ENCODE results near the gene ASB8.
A peak's percentile ranks its signal among the peaks of the same experiment; 100 is the strongest.

ASB8 gene, protein sequence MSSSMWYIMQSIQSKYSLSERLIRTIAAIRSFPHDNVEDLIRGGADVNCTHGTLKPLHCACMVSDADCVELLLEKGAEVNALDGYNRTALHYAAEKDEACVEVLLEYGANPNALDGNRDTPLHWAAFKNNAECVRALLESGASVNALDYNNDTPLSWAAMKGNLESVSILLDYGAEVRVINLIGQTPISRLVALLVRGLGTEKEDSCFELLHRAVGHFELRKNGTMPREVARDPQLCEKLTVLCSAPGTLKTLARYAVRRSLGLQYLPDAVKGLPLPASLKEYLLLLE

DNA sequence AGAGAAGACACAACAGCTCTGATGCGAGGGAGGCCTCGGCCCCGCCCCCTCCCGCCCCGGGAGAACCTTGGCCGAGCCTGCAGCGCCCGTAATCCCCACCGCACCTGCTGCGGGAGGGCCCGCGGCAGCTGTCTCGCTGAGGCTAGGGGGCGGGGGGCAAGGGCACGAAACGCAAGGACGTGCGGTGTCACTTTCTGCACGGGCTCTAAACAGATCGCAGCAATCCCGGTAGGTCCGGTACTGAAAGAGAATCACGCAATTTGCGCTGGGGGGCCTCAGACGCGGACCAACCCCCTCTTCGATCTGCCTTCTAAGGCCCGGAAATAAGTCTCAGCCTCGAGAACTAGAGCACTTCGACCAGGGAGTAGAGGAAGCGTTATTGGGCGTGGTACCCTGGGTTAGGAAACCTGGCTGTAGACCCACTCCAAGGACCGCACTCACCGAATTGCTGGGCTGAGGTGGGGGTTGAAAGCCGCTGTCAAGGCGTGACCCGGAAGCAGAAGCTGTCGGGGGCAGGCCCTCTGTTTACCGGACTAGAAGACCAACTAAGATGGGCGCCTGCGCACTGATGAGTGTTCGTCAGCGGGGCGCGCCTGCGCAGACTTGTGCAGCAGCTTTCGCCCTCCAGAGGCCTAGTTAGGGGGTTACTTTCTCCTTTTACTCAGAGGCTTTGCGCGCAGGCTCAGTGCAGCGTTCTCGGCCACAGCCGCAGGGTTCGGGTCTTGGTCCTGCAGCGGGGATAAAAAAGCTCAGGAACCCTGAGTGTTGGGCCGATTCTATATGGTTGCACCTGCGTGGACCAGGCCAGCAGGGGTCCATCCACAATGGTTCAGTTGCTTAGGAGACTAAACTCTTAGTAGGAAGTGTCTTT, at the start of gene ASB8:
ASB8 (minus strand) TSS at position 498 of the 871 bp plus-strand sequence. CDS start 4,019 bp downstream, outside the sequence.
- peak; percentile 97 for DNase-seq (ENCODE audit: low read depth)

DNA sequence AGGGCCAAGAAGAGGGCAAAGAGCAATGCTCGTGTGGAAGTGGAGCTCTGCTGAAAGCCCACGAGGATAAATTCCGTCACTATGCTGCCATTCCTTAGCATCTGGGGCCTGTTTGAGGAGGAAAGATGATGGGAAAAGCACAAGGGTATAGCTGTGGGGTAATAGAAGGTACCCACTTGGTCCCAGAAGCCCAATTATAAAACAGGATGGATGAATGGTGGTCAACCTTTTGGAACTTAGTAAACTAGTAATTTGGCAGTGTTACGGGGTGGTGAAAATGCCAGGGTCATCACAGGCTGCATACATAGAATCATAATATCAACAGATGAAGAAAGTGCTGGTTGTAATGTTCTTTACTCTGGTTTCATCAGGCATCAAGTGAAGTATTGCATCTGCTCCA, 45.9 kb upstream of the ASB8 start, which contains the start of gene OR10AD1:
OR10AD1 (minus strand) TSS at position 101 of the 400 bp plus-strand sequence; CDS start at position 101, 0 bp downstream.
- DNase-seq (ENCODE audit: low read depth), result no peak

DNA sequence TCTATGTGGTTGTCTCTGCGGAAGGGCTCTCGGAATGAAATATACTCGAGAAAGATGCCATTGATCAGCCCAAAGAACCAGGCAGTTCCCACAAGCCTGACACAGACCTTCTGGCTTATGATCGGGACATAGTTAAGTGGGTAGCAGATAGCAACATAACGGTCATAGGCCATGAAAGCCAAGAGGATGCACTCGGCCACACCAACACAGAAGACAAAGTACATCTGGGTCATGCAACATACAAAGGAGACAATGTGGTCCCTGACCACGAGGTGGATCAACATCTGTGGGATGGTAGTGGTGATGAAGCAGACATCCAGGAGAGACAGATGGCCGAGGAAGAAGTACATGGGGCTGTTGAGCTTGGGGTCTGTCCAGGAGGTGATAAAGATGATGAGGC, 45.5 kb upstream of the ASB8 start:
- no peak for DNase-seq (ENCODE audit: low read depth)

DNA sequence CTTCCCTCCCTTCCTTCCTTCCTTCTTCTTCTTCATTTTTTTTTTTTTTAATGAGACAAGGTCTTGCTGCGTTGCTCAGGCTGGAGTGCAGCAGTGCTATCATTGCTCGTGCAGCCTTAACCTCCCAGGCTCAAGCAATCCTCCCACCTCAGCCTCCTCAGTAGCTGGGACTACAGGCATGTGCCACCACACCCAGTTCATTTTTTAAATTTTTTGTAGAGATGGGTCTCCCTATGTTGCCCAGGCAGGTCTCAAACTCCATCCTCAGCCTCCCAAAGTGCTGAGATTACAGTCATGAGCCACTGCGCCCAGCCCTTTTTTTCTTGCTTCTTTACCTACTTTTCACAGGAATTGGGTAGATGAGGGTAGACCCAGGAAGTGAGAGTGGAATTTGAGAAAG, 44.2 kb upstream of the ASB8 start:
- DNase-seq (ENCODE audit: low read depth), result no peak

DNA sequence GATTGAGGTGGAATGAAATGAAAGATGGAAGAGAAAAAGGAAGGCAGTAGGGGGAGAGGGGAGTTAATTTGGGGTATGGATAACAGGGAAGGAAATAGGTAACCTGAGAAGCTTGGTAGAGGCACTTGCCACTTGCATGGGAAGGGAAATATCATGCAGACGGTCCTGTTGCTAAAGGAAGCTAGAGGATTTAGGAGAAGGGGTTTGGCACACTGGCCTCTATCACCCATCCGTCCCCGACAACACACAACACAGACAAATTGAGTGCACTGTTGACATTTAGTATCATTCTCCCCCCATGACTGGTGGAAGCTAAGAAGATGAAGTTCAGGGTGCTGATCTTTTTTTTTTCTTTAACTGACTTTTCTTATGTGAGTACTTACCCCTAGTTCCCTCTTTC, 43.8 kb upstream of the ASB8 start:
- no peak for DNase-seq (ENCODE audit: low read depth)

DNA sequence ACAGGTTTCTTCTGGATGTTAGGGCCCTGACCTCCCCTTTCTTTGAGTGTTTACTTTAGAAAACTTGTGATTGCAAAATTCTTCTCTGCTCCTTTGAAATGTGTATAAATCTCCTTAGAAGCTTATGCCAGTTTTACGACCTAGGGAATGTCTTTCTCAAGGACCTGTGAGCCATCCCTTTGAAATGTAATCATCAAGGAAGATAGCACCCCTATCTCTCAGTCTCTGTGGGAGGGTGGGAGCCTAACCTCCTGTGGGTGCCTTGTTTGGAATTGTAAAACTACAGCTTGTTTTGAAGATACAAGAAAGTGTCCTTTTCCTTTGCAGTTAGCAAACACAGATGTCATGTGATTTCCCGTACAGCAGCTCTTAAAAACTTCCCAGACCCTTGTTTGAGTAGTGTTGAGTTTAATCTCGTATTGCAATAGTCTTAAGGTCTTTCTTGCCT, 42.5 kb upstream of the ASB8 start:
- DNase-seq (ENCODE audit: low read depth), result no peak

DNA sequence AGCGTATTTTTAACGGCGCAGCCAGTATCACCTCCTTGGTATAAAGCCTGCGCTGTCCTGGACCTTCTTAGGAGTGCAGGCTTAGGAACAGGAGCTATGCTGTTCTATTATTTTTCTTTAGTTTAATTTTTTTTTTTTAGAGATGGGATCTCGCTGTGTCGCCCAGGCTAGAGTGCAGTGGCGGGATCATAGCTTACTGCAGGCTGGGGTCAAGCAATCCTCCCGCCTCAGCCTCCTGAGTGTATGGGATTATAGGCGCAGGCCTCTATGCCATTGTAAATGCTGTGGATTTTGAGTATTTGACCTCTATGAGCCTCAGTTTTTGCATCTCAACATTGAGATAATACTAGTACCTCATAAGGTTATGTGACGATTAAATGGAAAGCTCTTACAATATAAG, 41.7 kb upstream of the ASB8 start:
- no peak for DNase-seq (ENCODE audit: low read depth)

DNA sequence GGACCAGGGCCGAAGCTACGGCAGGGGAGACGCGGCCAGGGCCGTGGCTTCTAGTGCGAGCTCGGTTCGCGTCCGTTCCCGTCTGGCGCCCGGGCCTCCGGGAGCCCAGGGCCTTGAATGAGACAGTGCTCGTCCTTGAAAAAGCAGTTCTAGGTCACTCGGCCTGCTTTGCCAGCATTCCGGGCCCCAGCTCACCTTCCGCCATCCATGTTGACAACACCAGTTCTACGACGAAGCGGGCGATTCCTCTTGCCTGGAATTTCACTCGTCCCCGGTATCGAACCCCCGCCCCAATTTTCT, 41.3 kb upstream of the ASB8 start:
- DNase-seq (ENCODE audit: low read depth), result no peak

DNA sequence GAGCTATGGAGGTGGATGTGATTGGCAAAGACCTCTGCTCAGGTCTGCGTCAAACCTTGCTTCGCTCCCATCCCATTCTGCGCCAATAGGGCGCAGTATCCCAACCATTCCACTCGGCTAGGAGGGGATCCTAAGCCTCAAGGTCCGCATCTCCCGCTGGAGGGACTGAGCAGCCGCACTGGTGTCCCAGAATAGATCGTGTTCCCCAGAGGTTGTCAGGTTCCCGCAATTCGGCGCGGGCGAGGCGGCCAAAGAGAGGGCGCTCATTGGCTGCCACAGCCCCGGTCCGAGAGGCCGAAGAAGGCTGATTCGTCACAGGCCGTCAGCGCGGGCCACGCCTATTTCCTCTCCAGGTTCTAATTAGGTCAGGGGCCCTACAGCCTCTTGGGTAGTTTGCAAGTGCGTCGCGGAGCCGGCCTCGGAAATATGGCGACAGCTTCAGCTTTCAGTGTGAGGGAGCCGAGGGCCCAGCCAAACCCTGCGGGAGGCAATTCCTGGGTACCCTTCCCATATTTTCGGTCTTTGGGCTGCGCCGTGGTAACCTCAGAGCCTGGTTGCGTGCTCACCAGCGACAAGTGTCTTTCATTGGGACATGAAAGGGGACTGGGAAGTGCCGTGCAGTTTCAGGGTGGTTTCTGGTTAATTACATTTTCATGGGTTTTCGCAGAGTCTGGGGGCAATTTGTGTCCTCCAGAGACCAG, 40.8 kb upstream of the ASB8 start:
- DNase-seq (ENCODE audit: low read depth), result peak; percentile 81

DNA sequence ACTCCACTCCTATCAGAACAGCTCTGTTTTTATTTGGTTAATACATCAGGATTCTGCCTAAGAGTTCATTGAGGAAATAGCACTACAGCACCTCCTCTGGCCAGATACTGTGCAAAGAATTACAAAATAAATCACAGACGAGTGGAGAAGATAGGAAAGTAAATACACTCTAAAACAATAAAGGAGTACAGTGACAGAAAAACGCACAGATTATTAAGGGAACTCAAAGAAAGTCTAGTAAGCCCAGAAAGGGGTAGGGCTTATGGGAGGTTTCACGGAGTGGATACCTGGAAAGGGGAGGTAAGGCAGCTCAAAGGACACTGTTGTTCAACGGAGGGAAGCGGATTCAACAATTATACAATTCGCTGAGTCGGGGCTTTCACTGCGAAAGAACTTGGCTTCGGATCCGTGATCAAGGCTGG, 40.2 kb upstream of the ASB8 start:
- DNase-seq (ENCODE audit: low read depth), result no peak

DNA sequence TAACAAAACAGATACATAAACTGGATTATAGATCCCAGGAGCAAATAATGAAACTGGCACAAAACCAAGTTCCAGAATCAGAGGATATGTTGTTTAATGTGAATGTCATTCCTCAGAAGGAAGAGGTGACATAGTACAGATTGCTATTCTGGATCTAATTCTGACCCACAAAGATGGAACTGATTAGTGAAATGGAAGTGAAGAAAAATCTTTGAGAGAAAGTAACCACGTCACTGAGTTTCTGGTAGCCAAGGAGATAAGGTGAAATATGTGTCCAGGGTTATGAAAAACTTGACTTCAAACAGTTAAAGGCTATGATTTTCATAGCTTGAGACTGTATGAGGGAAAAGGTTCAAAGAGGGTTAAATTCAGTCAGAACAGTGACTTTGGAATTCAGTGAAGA, 37.5 kb upstream of the ASB8 start:
- no peak for DNase-seq (ENCODE audit: low read depth)

DNA sequence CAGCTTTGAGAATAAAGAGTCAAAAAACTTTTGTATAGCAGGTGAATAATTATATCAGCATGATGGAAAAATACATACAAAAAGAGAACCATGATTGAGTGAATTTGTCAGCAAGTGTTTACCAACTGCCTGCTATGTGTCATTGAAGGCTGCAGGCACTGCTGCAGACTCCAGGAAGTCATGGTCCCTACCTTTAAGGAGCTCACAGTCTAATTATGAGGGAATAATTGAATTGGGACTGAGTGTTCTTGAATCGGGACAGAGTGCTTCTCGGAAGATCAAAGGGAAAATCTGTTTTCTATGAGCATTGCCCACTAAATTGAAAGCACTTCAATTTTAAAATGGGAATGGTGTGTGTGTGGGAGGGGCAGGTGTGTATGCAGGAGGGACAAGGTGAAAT, 36.3 kb upstream of the ASB8 start:
- no peak for DNase-seq (ENCODE audit: low read depth)

DNA sequence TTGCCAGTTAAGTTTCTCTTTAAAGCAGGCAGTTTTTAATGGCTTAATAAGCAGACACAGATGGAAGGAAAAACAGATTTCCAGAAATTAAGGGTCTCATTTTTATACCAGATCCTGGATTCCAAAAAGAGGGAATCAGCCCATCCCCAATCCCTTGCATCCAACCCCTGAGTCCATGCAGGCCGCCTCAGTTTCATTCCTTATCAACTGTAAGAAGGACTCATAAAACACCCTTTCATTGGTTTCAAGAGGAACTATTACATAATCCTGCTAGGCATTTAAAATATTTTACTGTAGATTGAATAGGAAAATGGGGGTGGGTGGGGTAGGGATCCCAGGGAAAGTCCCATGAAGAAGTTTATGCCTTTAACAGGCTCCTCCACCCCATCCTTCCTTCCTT, 35.5 kb upstream of the ASB8 start:
- no peak for DNase-seq (ENCODE audit: low read depth)

DNA sequence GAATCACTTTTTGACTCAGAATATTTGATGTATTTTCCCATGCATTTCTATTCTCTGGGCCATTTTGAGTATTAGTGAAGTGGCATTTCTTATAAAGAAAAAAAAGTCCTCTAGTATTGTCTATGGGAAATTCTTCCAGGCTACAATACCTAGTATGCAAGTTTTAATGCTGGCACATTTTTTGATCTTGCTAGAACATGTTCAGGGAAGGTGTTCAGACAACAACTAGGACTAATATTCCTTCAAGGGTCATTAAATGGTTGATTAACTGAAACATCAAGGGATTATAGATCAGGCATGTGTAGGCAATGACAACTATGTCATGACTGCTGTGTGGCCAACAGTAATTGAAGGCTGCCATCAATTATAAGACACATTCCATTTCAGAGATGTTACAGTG, 33.8 kb upstream of the ASB8 start:
- no peak for DNase-seq (ENCODE audit: low read depth)

DNA sequence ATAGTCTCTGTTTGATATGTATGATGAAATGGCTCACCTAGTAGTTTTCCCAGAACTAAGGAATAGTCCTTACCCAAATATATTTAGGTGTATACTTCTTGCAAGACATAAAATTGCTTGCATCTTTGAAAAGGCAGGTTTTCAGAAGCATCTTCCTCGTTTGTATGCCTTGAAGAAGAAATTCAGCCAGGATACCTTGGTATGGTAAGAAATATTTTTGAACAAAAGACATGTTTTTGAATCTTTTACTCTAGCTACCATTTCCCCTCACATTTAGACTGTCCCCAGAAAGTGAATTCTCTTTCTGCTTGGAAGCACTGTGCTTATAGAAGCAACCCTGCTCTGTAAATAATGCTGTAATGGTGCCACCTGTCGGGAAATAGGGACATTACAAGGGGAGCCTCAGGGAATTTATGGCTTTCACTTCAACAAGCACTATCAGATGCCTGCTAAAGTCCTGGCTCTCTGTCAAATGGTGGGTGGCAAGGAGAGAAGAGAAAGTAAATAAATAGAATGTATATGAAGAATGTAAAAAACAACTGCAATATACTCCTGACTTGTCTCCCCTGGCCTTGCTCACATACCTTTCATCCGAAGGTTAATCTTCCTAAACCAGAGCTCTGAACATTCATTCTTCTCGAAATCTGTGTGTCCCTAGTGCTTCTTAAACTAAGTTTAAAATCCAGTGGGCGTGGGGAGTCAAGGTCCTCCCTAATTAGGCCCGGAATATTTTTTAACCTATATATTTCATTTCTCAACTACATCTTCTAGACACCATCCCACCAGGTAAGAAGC, 32.2 kb upstream of the ASB8 start:
- DNase-seq (ENCODE audit: low read depth), result no peak

DNA sequence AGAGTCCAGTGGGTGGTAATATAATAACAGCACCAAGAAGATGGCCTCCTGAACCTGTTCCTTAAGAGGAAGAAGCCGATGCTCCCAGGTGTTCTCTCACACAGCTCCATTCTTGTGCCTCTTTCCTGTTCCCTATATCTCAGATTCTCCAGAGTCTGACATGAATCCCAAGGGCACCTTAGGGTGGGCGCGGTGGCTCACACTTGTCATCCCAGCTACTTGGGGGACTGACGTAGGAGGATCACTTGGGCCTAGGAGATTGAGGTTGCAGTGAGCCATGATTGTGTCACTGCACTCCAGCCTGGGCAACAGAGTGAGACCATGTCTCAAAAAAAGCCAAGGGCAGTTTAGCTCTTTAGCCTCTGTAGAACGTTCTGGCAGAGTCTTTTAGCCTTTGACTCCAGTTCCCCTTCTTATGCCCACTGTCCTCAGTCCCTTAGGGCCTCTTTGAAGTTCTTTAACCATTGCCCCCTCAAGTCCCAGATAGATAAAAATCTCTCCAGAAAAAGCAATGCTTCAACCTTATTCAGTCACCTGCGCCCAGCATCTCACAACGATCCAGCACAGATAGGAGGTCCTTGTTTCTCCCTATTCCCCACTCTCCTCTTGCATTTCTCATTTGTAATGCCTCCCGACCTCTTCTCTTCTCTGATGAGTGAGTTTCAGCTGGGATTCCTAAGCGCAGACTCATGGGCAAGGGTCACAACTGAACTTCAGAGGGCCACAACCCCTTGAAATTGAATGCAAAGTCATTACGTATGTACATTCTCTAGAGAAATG, 30.8 kb upstream of the ASB8 start:
- DNase-seq (ENCODE audit: low read depth), result no peak

DNA sequence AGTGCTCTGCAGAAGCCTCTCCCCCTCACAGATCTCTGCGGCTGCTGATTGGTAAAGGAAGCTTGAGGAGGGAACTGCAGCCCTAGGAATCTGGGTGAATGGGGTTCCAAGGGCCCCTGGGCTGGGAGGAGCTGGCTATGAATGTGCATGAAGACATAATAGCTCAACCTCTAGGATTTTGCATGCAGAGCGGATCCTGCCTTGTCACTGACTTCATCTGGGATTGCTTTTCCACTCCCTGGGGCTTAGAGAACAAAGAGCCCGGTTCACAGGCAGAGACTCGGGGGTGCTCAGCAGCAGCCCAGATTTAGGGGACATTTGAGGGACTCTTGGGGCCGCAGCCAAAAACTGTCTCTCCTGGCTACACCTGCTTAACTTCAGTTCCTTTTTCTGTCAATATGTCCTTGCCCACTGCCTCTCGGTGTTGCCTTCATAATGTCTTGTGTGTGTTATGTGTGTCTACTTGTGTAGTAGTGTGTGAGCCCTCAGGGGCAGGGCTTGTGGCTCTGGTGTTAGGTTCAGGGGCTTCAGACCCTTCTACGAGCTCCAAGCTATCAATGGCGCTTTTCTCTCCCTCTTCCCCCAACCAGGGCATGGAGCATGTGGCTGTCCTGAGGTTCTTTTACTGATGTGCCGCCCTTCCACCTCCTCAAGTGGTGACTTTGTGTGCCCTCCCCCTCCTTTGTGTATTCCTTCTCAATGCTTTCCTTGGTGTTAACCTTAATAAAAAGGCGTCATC, 28.0 kb upstream of the ASB8 start:
- DNase-seq (ENCODE audit: low read depth), result no peak

DNA sequence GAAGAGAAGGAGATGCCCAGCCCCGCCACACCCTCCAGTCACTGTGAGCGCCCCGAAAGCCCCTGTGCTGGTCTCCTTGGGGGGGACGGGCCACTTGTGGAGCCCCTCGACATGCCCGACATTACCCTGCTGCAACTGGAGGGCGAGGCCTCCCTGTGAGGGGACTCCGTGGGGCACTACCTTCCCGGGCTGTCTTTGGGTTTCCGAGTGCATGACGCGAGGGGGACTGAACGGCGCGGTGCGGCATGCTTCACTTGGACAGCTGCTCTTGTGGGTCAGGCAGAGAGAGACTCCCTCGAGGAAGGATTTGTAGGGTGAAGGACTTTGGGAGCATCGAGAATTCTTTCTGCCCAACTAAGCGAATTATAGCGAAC, 27.2 kb upstream of the ASB8 start:
- no peak for DNase-seq (ENCODE audit: low read depth)

DNA sequence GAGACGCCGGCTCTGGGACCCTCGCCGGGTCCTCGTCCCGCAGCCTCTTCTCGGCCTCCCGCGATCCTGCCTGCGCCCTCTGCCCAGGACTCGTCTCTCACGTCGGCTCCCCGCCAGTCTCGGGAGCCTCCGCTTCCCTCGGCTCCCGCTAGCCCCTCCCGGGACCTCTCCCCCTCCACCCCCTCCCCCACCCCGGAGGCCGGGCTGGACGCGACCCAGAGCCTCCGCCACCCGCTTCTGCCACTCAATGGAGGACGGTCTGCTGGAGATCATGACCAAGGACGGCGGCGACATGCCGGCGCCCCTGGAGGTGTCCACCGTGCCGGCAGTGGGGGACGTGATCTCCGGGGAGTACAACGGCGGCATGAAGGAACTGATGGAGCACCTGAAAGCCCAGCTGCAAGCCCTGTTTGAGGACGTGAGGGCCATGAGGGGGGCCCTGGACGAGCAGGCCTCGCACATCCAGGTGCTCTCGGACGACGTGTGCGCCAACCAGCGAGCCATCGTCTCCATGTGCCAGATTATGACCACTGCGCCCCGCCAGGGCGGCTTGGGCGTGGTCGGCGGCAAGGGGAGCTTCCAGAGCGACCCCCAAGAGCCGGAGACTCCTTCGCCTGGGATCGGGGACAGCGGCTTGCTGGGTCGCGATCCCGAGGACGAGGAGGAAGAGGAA, 26.7 kb upstream of the ASB8 start:
- DNase-seq (ENCODE audit: low read depth), result no peak
